MV-4-11 (cell line): ENCODE data around the gene CLN6.
"Not testable (repeated sequence)": the region's sequence is repeated elsewhere in the genome, so short reads cannot be mapped to it uniquely, and the experiment has no call there.

Experiments used
- DNase-seq: peaks from one replicate; lab custom pipeline; 2025; lab: John Stamatoyannopoulos, UW

The CLN6 gene

GRCh38 chr15:68190048-68190447 lies 39.5 kb downstream of the CLN6 start:
- DNase-seq: no peak

DNA sequence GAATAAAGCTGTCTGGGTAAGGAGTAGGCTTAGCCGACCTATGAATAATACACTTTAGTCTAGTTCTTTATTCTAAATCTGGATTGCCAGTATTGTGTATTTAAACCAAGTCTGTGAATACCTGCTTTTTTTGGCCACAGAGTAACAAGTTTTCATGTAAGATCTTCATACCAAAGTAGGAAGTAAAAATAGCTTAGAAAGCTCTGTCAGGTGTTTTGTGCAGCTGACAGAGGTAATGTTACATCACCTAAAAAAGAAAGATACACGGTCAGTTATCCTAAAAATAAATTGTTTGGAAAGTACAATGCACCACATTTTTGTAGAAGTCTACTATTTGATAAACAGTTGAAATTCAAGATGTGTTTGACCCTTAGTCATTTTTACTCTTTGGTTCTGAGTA lies 40.9 kb downstream of the CLN6 start:
- no peak for DNase-seq

- no peak for DNase-seq
These were observed 42.0 kb downstream of the CLN6 start for GRCh38 chr15:68187559-68187958.

GRCh38 chr15:68186671-68187397 lies 42.7 kb downstream of the CLN6 start:
- DNase-seq: no peak

DNA sequence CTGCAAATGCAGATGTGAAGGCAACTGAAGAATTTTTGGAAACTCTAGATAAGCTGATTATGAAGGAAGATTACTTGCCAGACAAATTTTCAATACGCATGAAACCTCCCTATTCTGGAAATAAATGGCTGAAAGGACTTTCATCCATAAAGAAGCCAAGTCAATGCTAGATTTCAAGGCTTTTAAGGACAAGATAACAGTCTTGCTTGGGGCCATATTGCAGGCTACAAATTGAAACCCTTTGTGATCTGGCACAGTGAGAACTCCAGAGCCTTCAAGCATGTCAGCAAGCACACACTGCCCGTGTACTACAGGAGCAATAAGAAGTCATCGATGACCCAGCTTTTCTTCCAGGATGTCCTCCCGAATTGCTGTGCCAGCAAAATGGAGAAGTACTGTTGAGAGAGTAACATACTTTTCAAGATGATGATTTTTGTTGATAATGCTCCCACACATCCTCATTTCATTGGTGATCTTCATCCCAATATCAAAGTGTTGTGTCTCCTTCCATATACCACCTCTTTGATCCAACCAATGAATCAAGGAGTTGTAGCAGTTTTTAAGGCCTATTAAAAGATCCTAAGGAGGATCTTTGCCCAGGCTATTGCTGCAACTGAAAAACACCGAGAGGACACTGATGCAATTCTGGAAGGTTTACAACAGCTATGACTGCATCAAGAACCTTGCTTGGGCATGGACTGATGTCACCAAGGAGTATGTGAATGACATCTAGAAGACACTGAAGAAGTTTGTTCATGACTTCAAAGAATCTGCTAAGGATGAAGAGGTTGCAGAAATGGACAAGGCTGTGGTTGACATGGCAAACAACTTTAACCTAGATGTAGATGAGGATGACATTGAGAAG lies 44.7 kb downstream of the CLN6 start:
- DNase-seq: peak; percentile 36

- no peak for DNase-seq
These were observed 45.8 kb downstream of the CLN6 start for GRCh38 chr15:68183616-68184315.

GRCh38 chr15:68177742-68178141 lies 51.8 kb downstream of the CLN6 start:
- DNase-seq: no peak

GRCh38 chr15:68176601-68177000 lies 52.9 kb downstream of the CLN6 start:
- DNase-seq: no peak

GRCh38 chr15:68175526-68175925 lies 54.0 kb downstream of the CLN6 start:
- DNase-seq: peak; percentile 64

- no peak for DNase-seq
These were observed 56.4 kb downstream of the CLN6 start for GRCh38 chr15:68173119-68173518.

DNA sequence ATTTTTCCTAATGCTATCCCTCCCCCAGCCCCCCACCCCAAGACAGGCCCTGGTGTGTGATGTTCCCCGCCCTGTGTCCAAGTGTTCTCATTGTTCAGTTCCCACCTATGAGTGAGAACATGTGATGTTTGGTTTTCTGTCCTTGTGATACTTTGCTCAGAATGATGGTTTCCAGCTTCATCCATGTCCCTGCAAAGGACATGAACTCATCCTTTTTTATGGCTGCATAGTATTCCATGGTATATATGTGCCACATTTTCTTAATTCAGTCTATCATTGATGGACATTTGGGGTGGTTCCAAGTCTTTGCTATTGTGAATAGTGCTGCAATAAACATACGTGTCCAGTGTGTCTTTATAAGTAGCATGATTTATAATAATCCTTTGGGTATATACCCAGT lies 57.5 kb downstream of the CLN6 start:
- not testable (repeated sequence) for DNase-seq

DNA sequence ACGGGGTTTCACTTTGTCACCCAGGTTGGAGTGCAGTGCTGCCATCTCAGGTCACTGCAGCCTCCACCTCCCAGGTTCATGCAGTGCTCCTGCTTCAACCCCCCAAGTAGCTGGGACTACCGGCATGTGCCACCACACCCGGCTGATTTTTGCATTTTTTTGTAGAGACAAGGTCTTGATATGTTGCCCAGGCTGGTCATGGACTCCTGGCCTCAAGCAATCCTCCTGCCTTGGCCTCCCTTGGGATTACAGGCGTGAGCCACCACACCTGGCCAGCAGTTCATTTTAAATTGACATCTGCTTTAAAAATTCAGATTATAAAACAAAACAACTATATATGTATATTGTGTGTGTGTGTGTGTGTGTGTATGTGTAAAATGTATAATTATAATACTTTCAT lies 62.7 kb downstream of the CLN6 start:
- no peak for DNase-seq

DNA sequence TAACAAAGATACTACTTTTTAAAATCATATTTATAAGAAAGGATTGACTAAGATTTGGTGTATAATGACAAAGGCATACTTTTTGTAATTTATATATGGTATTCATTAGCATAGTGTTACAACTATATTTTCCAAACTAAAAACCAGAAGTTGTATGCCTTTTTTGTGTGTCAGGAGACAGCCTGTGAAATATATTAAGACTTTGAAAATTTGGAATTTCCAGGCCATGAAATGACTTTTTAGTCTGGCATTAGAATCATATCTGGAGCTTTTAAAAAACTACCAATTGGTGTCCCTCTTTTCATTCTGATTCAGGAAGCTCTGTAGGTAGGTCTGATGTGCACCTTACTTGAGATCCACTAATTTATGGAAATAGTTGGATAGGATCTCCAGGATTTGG lies 66.3 kb downstream of the CLN6 start:
- DNase-seq: no peak

- DNase-seq: no peak
These were observed 71.4 kb downstream of the CLN6 start for GRCh38 chr15:68158046-68158628.

GRCh38 chr15:68157074-68157473 lies 72.5 kb downstream of the CLN6 start:
- DNase-seq: no peak
